Subcutaneous adipose tissue (tissue), 4 donors: ENCODE results near the gene C17orf113. TPM values are rescaled to one million over a fixed set of nuclear protein-coding genes. Genes with fewer than 3 reads are reported as not detected.

Source experiments
- total RNA-seq, 4 donors: library from RNA; depleted of rRNA; stranded (reverse); fragments of >200 nt; gene quantifications; one replicate each; pipeline ENCODE4 v1.1.0, GENCODE V29; 2016
- TF ChIP-seq, protein P1 (sequence below): fragments of 450-650 bp; IDR thresholded peaks from one replicate; pipeline ENCODE4 v1.5.1; 2016; ENCODE audit warnings: low read depth, mild to moderate bottlenecking, control low read depth, antibody characterized with exemption, moderate library complexity

C17orf113 gene
- total RNA-seq, 4 donors from 2014 or later = 0.17 to 1.7 (median 0.44) TPM; not detected in 1

DNA sequence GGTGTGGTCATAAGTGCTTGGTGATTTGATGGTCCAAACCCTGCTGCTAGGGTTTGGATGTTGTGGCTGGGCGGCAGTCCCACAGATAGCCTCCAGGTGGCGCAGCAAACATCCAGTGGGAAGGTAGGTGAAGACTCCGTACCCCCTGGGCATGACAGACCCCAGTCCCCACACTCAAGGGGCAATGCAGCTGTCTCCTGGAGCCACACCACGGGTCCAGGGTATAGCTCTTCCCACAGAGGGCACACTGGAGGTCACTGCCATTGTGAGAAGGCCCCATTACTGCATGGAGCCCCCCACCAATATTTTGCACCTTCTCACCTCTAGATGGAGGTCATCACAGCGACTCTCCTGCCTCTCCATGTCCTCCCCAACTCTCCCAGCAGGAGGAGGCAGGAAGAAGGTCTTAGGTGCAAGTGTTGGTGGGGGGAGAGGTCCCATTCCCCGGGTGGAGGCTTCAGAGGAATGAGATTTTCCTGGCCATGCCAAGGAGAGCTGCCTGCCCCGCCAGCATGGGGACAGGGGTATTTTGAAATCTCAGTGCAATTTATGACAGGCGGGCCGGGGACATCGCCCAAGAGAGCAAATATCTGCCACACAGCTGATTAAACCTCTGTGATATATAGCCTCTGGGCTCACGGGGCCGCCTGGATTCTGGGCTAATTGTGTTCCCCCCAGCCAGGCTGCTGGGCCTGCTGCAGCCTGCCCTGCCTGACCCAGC is 17.1 kb upstream of the C17orf113 start:
- TF ChIP-seq, protein P1, sequence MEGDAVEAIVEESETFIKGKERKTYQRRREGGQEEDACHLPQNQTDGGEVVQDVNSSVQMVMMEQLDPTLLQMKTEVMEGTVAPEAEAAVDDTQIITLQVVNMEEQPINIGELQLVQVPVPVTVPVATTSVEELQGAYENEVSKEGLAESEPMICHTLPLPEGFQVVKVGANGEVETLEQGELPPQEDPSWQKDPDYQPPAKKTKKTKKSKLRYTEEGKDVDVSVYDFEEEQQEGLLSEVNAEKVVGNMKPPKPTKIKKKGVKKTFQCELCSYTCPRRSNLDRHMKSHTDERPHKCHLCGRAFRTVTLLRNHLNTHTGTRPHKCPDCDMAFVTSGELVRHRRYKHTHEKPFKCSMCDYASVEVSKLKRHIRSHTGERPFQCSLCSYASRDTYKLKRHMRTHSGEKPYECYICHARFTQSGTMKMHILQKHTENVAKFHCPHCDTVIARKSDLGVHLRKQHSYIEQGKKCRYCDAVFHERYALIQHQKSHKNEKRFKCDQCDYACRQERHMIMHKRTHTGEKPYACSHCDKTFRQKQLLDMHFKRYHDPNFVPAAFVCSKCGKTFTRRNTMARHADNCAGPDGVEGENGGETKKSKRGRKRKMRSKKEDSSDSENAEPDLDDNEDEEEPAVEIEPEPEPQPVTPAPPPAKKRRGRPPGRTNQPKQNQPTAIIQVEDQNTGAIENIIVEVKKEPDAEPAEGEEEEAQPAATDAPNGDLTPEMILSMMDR = no peak

DNA sequence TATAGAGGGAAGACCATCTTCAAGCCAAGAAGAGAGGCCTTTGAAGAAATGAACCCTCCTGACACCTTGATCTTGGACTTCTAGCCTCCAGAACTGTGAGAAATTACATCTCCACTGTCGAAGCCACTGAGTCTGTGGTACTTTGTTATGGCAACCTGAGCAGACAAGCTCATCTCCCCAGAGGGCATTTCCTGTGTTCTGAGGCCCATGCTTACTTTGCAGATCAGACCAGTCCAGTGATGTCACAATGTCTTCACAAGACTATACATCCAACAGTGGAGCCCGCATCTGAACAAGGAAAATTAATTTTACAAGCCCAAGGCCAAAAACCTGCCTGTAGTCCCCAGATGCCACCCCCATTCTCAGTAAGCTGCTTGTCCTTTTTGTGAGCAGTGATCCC is 14.8 kb upstream of the C17orf113 start:
- TF ChIP-seq, protein P1 = no peak

DNA sequence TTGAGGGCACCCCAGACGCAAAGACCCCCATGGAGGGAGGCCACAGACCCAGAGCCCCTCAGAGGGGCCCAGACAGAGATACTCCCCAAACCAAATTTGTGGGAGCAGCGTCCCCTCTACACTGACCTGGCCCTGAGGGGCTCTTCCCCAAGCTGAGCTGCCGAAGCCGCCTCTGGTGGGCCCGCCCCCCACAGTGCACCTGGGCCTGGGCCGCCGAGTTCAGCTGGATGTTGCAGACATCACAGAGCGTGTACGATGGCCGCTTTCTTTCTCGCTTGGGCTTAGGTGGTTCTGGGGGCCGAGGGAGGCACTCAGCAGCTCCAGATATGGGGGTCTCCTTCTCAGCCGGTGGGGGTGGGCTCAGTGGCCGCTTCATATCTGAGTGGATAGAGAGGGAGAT is 12.3 kb upstream of the C17orf113 start:
- TF ChIP-seq, protein P1 = no peak

DNA sequence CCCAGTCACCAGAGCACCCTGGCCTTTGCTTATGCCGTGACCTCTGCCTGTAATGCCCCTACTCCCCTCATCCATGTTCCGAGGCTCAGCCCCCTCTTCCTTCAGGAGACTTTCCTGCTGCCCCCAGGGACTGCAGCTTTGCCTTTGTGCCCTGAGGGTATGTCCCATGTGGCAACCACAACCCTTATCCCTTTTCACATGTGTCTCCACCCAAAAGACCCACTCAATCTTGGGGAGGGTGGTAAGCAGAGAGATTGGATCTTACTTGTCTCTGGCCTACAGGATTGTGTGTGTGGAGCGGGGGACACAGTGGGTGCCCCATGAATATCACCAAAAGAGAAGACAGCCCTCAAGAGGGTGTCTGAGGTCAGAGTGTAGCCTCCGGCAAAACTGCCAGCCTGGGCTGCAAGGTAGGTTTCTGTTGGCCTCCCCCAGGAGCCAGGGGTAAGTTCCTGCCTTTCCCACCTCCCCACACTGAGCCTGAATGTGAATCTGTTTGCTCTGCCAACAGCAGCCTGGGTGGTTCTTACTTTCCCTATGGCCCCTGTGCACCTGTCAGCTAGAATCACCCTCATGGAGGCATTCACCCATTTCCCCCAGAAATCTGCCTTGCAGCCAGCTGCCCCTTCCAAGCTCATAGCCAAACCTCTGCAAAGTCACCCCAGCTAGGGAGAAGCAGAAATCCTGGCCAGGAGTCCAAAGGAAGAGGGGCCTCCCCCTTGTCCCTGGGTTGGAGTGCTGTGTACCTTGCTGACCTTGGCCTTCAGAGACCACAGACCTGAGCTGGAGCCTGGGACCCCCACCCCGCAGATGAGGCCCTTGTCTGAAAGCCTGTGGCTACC is 11.5 kb upstream of the C17orf113 start:
- TF ChIP-seq, protein P1 = no peak

DNA sequence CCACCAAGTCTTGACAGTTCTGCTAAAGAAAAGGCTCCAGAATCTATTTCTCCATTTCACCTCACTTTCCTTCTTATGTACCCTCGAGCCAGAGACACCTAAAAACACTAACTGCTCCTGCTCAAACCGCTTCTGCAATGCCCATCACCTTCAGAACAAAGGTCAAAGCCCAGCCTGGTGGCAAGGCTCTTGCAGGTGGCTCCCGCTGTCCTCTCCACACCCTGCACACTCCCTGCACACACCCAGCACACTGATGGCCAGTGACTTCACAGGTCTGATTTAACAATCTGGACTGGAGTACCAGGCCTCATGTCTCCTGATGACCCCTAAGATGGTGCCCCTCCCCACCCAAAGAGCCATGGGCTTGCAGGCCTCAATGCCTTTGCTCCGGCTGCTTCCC is 9.8 kb upstream of the C17orf113 start:
- TF ChIP-seq, protein P1 = no peak

DNA sequence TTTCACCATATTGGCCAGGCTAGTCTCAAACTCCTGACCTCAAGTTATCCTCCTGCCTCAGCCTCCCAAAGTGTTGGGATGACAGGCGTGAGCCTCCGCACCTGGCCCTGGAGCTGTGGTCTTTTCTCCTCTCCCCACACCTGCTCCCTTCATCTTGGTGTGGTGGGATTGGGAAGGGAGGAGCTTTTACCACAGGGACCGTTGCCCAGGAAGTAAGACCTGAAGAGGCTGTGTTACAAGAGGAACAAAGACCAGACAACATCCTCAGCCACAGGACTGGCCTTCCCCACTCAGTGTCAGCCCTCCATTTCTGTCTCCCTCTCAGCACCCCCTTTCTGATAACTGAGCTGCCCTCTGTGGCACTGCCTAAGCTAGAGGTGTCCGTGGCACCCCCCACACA is 9.4 kb upstream of the C17orf113 start:
- TF ChIP-seq, protein P1 = no peak

DNA sequence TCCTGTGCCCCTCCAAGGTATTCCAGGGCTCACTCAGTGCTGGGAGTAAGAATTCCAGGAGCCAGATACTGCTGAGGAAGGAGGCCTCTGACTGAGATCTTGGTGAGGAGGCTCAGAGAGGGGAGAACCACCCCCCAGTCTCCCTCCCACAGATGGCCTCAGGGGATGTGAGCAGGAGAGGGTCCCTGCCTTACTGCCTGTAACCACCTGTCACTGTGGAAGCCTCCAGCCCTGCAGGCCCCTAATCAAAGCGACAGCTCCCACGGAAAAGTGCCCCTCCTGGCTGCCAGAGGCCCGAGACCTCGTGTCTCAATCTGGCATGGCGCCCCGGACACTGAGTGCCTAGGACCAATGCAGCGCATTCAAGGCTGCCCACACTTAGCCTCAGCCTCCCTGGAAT is 7.7 kb upstream of the C17orf113 start:
- TF ChIP-seq, protein P1 = no peak
